Measurements from ENCODE around the gene FLT3. TPM values are rescaled to one million over a fixed set of nuclear protein-coding genes. Genes with fewer than 3 reads are reported as not detected.

FLT3 gene
- total and polyA plus RNA-seq, 10 of the 15 experiments (the other 5 are each of a cell fraction or from before 2014, with no cell fraction given), result 0.04 to 0.19 (median 0.11) TPM; not detected in 1

DNA sequence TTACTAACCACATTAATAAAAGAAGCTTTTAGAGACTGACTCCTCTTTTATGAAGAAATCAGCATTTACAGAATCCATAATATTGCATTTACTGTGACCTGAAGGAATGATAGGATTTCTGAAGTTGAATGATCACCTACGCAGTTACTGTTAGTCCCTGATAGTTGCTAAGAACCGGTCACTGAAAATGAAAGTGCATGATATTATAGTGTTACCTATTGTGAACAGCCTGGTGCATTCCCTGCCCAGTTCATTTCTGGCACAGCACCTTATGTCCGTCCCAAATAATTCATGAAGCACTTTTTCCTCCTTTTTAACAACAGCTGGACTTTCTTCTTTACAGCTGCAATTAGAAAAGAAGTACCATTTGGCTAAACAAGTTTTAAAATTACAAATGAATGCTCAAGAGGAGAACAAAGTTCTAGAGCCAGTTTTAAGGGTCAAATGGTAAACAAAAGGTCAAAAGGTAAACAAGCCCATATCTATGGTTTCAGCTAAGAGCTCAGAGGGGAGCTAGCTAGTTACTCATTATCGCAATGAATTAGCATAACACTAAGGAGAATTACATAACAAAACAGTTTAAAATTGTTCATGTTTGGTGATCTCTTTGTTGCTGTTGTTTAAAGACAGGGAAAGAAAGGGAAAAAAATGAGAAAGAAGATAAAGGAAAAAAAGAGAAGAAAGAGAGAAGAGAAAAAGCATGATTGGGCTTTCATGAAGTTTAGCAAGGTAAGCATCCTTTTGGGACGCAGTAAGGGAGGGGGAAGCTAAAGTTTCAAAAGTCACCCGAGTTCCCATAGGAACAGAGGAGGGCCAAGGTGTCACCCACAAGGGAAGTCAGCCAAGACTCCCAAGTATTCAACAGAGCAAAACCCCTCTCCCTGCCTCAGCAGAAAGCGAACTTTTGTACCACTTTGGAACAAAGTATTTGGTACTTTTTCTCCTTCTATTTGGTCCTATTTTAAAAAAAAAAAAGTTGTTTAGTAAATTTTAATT is 50.2 kb downstream of the FLT3 start:
- Histone ChIP-seq H3K79me2 (ENCODE audit: control insufficient read depth, insufficient read depth, low read length) (no peaks in the 10 kb centered on the region), H3K4me1 (ENCODE audit: control insufficient read depth, insufficient read depth, low read length) (peaks cover 32% of the 10 kb centered on the region), H3K4me3 (peak overlapping the region; percentile 57), H4K20me1 (ENCODE audit: control insufficient read depth, insufficient read depth) (no peaks in the 10 kb centered on the region), H2AFZ (ENCODE audit: control insufficient read depth, low read depth, low read length) (peak overlapping the region; percentile 54), H3K4me2 (ENCODE audit: control insufficient read depth, insufficient read depth) (peak overlapping the region; percentile 73), H3K9ac (ENCODE audit: control insufficient read depth, insufficient read depth, low read length) (peak overlapping the region; percentile 31; the same call in 1 of the 2 replicates), H3K27ac (ENCODE audit: control insufficient read depth, insufficient read depth) (peak overlapping the region; percentile 88), H3K36me3 (ENCODE audit: control insufficient read depth in 2 of 2, insufficient read depth in 2 of 2, low read length in 1 of 2) (no peaks in the 10 kb centered on the region), H3K27me3 (replicated peaks in 1 of 2; ENCODE audit: control insufficient read depth in 2 of 2, insufficient read depth in 2 of 2, low read length in 1 of 2) (no peaks in the 10 kb centered on the region), H3K9me3 (replicated peaks; ENCODE audit: control insufficient read depth, insufficient read depth, low read length) (no peaks in the 10 kb centered on the region; the same call in 2 of the 3 replicates)
- no peak for DNase-seq (ENCODE audit: low read depth, low spot score)
- FAIRE-seq, result peak; percentile 95
- RAD21 ChIA-PET (ENCODE audit: unreplicated experiment), result interaction anchor here (0.6 to 2.8 kb wide), 6 partner anchors 7 to 89 kb away, joined by 3 to 12 read pairs (median 4); no protein-coding TSS in a partner anchor
- in situ Hi-C loops (cut with MboI) (no loop called here), intact Hi-C loops (cut with micrococcal nuclease; ENCODE audit: unreplicated experiment) (loop anchor here (2.0 to 10.0 kb wide), 3 partner anchors 89 to 605 kb away; partner anchors contain the start of genes PAN3 and POMP)
- POLR2A ChIA-PET, result interaction anchor here (0.9 to 1.4 kb wide), 4 partner anchors 13 to 19 kb away, joined by 3 to 5 read pairs (median 4); no protein-coding TSS in a partner anchor
- peak; percentile 84 for ATAC-seq
- SMC1A ChIA-PET (ENCODE audit: uncharacterized antibody, unreplicated experiment), result interaction anchor here (0.6 to 2.1 kb wide), 8 partner anchors 7 to 91 kb away, joined by 3 to 12 read pairs (median 4); no protein-coding TSS in a partner anchor
- 40% methylated on average over 7 of the region's 7 CpGs for WGBS (ENCODE audit: insufficient coverage, insufficient replicate concordance, low lambda C conversion rate, missing lambda C conversion rate)
- no TSS peak for BruUV-seq (replicated peaks)
- CTCF ChIA-PET, result interaction anchor here (0.6 to 2.2 kb wide), 6 partner anchors 10 to 66 kb away, joined by 3 to 6 read pairs (median 3); no protein-coding TSS in a partner anchor
- TF ChIP-seq SMARCA5 (IDR thresholded peaks at IDR 0.05) (peak; percentile 49; the same call in 1 of the 2 replicates), ZNF24 (IDR thresholded peaks at IDR 0.05) (no peak), IKZF2 (IDR thresholded peaks at IDR 0.05) (peak; percentile 32 to 35; a peak in 1 of 4 replicates), JUNB (IDR thresholded peaks at IDR 0.05) (peak; percentile 30; the same call in 1 of the 2 replicates), PAX8 (IDR thresholded peaks at IDR 0.05) (no peak), POU2F2 (IDR thresholded peaks at IDR 0.05; ENCODE audit: borderline replicate concordance, low read depth, low read length) (no peak), HDAC2 (IDR thresholded peaks at IDR 0.05) (no peak), ESRRA (IDR thresholded peaks at IDR 0.05; ENCODE audit: low read length) (no peak), RUNX3 (IDR thresholded peaks at IDR 0.05; ENCODE audit: low read length) (0 out of 2 replicates have a peak, but pooled peaks have one; percentile 4), NRF1 (conservative IDR thresholded peaks at IDR 0.05; ENCODE audit: low read depth, low read length) (no peak), RB1 (IDR thresholded peaks at IDR 0.05; ENCODE audit: borderline replicate concordance) (no peak), NBN (IDR thresholded peaks at IDR 0.05) (0 out of 2 replicates have a peak, but pooled peaks have one; percentile 48)
- TF ChIP-seq, protein P1, sequence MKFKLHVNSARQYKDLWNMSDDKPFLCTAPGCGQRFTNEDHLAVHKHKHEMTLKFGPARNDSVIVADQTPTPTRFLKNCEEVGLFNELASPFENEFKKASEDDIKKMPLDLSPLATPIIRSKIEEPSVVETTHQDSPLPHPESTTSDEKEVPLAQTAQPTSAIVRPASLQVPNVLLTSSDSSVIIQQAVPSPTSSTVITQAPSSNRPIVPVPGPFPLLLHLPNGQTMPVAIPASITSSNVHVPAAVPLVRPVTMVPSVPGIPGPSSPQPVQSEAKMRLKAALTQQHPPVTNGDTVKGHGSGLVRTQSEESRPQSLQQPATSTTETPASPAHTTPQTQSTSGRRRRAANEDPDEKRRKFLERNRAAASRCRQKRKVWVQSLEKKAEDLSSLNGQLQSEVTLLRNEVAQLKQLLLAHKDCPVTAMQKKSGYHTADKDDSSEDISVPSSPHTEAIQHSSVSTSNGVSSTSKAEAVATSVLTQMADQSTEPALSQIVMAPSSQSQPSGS (IDR thresholded peaks at IDR 0.05; ENCODE audit: low read length), result peak; percentile 21; the same call in 1 of the 2 replicates
- TF ChIP-seq, protein P2, sequence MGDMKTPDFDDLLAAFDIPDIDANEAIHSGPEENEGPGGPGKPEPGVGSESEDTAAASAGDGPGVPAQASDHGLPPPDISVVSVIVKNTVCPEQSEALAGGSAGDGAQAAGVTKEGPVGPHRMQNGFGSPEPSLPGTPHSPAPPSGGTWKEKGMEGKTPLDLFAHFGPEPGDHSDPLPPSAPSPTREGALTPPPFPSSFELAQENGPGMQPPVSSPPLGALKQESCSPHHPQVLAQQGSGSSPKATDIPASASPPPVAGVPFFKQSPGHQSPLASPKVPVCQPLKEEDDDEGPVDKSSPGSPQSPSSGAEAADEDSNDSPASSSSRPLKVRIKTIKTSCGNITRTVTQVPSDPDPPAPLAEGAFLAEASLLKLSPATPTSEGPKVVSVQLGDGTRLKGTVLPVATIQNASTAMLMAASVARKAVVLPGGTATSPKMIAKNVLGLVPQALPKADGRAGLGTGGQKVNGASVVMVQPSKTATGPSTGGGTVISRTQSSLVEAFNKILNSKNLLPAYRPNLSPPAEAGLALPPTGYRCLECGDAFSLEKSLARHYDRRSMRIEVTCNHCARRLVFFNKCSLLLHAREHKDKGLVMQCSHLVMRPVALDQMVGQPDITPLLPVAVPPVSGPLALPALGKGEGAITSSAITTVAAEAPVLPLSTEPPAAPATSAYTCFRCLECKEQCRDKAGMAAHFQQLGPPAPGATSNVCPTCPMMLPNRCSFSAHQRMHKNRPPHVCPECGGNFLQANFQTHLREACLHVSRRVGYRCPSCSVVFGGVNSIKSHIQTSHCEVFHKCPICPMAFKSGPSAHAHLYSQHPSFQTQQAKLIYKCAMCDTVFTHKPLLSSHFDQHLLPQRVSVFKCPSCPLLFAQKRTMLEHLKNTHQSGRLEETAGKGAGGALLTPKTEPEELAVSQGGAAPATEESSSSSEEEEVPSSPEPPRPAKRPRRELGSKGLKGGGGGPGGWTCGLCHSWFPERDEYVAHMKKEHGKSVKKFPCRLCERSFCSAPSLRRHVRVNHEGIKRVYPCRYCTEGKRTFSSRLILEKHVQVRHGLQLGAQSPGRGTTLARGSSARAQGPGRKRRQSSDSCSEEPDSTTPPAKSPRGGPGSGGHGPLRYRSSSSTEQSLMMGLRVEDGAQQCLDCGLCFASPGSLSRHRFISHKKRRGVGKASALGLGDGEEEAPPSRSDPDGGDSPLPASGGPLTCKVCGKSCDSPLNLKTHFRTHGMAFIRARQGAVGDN (IDR thresholded peaks at IDR 0.05), result peak; percentile 13; the same call in 1 of the 2 replicates
- TF ChIP-seq, protein P3, sequence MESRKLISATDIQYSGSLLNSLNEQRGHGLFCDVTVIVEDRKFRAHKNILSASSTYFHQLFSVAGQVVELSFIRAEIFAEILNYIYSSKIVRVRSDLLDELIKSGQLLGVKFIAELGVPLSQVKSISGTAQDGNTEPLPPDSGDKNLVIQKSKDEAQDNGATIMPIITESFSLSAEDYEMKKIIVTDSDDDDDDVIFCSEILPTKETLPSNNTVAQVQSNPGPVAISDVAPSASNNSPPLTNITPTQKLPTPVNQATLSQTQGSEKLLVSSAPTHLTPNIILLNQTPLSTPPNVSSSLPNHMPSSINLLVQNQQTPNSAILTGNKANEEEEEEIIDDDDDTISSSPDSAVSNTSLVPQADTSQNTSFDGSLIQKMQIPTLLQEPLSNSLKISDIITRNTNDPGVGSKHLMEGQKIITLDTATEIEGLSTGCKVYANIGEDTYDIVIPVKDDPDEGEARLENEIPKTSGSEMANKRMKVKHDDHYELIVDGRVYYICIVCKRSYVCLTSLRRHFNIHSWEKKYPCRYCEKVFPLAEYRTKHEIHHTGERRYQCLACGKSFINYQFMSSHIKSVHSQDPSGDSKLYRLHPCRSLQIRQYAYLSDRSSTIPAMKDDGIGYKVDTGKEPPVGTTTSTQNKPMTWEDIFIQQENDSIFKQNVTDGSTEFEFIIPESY (IDR thresholded peaks at IDR 0.05), result no peak
